Erythroblast (primary cell): ENCODE data around the gene PRLHR.

Experiments used
- GATA1 ChIP-seq: IDR thresholded peaks from 2 replicates; pipeline ENCODE4 v1.6.1; 2011; ENCODE audit warnings: low read depth, mild to moderate bottlenecking, control low read depth, low read length, moderate library complexity
- POLR2A ChIP-seq: IDR thresholded peaks from 2 replicates; pipeline ENCODE4 v1.6.1; 2011; ENCODE audit warnings: mild to moderate bottlenecking, low read length

- TF ChIP-seq POLR2A, result no peak
- no peak for TF ChIP-seq GATA1
Observed at GRCh38 chr10:118571123-118571522, 24.3 kb downstream of the PRLHR start.
